Middle frontal gyrus (tissue), 1 donor: ENCODE results near the gene PGK2.

Source experiments
- DNase-seq: peaks from one replicate; pipeline ENCODE4 v3.0.0-alpha.2; 2015; ENCODE audit warnings: low spot score; ENCODE audit errors: extremely low spot score

Gene PGK2

GRCh38 chr6:49736017-49736508 lies 51.0 kb downstream of the PGK2 start:
- no peak for DNase-seq
